B cell (primary cell): ENCODE data around the gene TRPM4. TPM values are rescaled to one million over a fixed set of nuclear protein-coding genes. Genes with fewer than 3 reads are reported as not detected.
A peak's percentile ranks its signal among the peaks of the same experiment; 100 is the strongest.

Experiments used
- ATAC-seq: fragments of 200-7000 bp; cut with Tn5 transposase; one replicate; pipeline ENCODE4 v1.10.0; 2021; ENCODE audit warnings: low read depth, mild to moderate bottlenecking, moderate number of reproducible peaks, moderate library complexity
- CTCF ChIA-PET: fragments of 350-600 bp; sonication (Branson Sonifier 250); formaldehyde crosslinking; loops from one replicate; lab custom pipeline; 2021; ENCODE audit warnings: antibody characterized with exemption, inconsistent platforms; lab: Charles Lee
- POLR2A ChIA-PET: fragments of 350-600 bp; sonication (Branson Sonifier 250); formaldehyde crosslinking; loops from one replicate; lab custom pipeline; 2021; ENCODE audit warnings: antibody characterized with exemption; lab: Charles Lee
- DNase-seq: peaks from one replicate; pipeline ENCODE4 v3.0.0; 2013
- H2AFZ ChIP-seq: 2 replicates; pipeline ENCODE4 v1.6.1; 2012; ENCODE audit warnings: mild to moderate bottlenecking, low read depth, low read length; ENCODE audit not compliant: insufficient read depth, poor library complexity, severe bottlenecking
- H3K27ac ChIP-seq, 2 donors: 1 replicate in 1 of 2; 2 replicates in 1 of 2; pipeline ENCODE4 v1.5.1; 2012 to 2013; ENCODE audit warnings: low read length in 2 of 2, mild to moderate bottlenecking in 2 of 2, moderate library complexity in 1 of 2
- H3K27me3 ChIP-seq, 4 experiments: fragments of 200-600 bp in 1 of 4; sonication (generic) in 1 of 4; replicated peaks in 1 of 4; 1 replicate in 2 of 4; 2 replicates in 2 of 4; pipeline versions ENCODE4 v1.6.1 to v1.7.0; 2013 to 2016; ENCODE audit warnings: low read length in 3 of 4, mild to moderate bottlenecking in 2 of 4, mixed read lengths in 1 of 4, moderate library complexity in 1 of 4; ENCODE audit not compliant: insufficient read depth in 4 of 4, control insufficient read depth in 3 of 4; ENCODE audit errors: control extremely low read depth in 1 of 4
- H3K36me3 ChIP-seq, 2 experiments: replicated peaks in 1 of 2; 1 replicate in 1 of 2; 2 replicates in 1 of 2; pipeline versions ENCODE4 v1.6.1 to v1.7.1; 2013; ENCODE audit warnings: low read length in 1 of 2; ENCODE audit not compliant: insufficient read depth in 2 of 2, control insufficient read depth in 1 of 2; ENCODE audit errors: control extremely low read depth in 1 of 2, extremely low read depth in 1 of 2
- H3K4me1 ChIP-seq, 2 donors: fragments of 200-600 bp in 1 of 2; sonication (generic) in 1 of 2; 1 replicate in 1 of 2; 2 replicates in 1 of 2; pipeline versions ENCODE4 v1.5.1 to v1.6.1; 2013 to 2017; ENCODE audit warnings: low read length in 2 of 2; ENCODE audit not compliant: control insufficient read depth in 2 of 2, insufficient read depth in 2 of 2
- H3K4me2 ChIP-seq: replicated peaks from 2 replicates; pipeline ENCODE3; 2012; ENCODE audit warnings: mild to moderate bottlenecking, low read depth, low read length; ENCODE audit not compliant: poor library complexity, severe bottlenecking
- H3K4me3 ChIP-seq, 5 experiments: fragments of 200-600 bp in 1 of 5; sonication (generic) in 1 of 5; 1 replicate in 3 of 5; 2 replicates in 2 of 5; pipeline versions ENCODE4 v1.5.1 to v1.7.0; 2011 to 2016; ENCODE audit warnings: low read length in 4 of 5, mild to moderate bottlenecking in 4 of 5, low read depth in 2 of 5, control low read depth in 1 of 5, moderate library complexity in 1 of 5; ENCODE audit not compliant: insufficient read depth in 1 of 5; ENCODE audit errors: control extremely low read depth in 1 of 5, extremely low read depth in 1 of 5
- H3K79me2 ChIP-seq: fragments of 200-600 bp; sonication (generic); one replicate; pipeline ENCODE4 v1.6.0; 2016; ENCODE audit warnings: low read length; ENCODE audit not compliant: control insufficient read depth, insufficient read depth
- H3K9ac ChIP-seq: fragments of 200-600 bp; sonication (generic); 2 replicates; pipeline ENCODE4 v1.6.1; 2017; ENCODE audit warnings: mild to moderate bottlenecking, low read length, moderate library complexity
- H3K9me3 ChIP-seq, 3 donors: one replicate each; pipeline versions ENCODE4 v1.6.1 to v1.7.1; 2013; ENCODE audit warnings: low read length in 2 of 3; ENCODE audit not compliant: control insufficient read depth in 2 of 3, insufficient read depth in 1 of 3; ENCODE audit errors: control extremely low read depth in 1 of 3
- H4K20me1 ChIP-seq: 2 replicates; pipeline ENCODE4 v1.6.0; 2012; ENCODE audit warnings: mild to moderate bottlenecking, low read length; ENCODE audit not compliant: insufficient read depth, control insufficient read depth, poor library complexity, severe bottlenecking
- H3K27ac Mint-ChIP-seq: one replicate; pipeline ENCODE4 v1.8.0; 2021; ENCODE audit warnings: mixed read lengths
- H3K27me3 Mint-ChIP-seq: one replicate; pipeline ENCODE4 v1.8.0; 2021; ENCODE audit warnings: mixed read lengths
- H3K4me1 Mint-ChIP-seq: one replicate; pipeline ENCODE4 v1.8.0; 2021; ENCODE audit warnings: mixed read lengths
- H3K4me3 Mint-ChIP-seq: one replicate; pipeline ENCODE4 v1.8.0; 2021; ENCODE audit warnings: mixed read lengths
- H3K9me3 Mint-ChIP-seq: one replicate; pipeline ENCODE4 v1.8.0; 2022; ENCODE audit warnings: mixed read lengths; ENCODE audit not compliant: insufficient read depth
- CTCF ChIP-seq: fragments of 200-600 bp; IDR thresholded peaks from one replicate; pipeline ENCODE4 v1.8.0; 2022; ENCODE audit warnings: antibody characterized with exemption, mild to moderate bottlenecking
- EZH2 ChIP-seq: IDR thresholded peaks from 2 replicates; pipeline ENCODE4 v1.6.1; 2012; ENCODE audit warnings: borderline replicate concordance, low read depth, mild to moderate bottlenecking, moderate library complexity, low read length; ENCODE audit not compliant: insufficient read depth, poor library complexity, severe bottlenecking
- WGBS: methylation state at CpG from one replicate; pipeline ENCODE4 v1.1.5; 2013; ENCODE audit warnings: missing lambda C conversion rate; ENCODE audit not compliant: insufficient coverage; 5-methylcytosine and 5-hydroxymethylcytosine counted together
- intact Hi-C: fragments of 100-400 bp; cut with micrococcal nuclease; formaldehyde crosslinking; loops from one replicate; pipeline ENCODE4 v1.10.0; 2022
- polyA plus RNA-seq: library from polyadenylated mRNA; depleted of rRNA; stranded (reverse); fragments of >200 nt; gene quantifications from 2 replicates; pipeline ENCODE4 v1.2.3, GENCODE V29; 2012
- total RNA-seq, 2 donors: library from RNA; stranded (reverse); fragments of 120-200 nt in 1 of 2; gene quantifications; 1 replicate in 1 of 2; 2 replicates in 1 of 2; pipeline versions ENCODE4 v1.2.3 to v1.2.4, GENCODE V29; 2013 to 2022

Gene TRPM4
- total and polyA plus RNA-seq, 2 donors (not counting 1 experiment from before 2014, with no cell fraction given) = 0.24 TPM; not detected in 1

- no peaks in the 10 kb centered on the region for H3K9me3 Mint-ChIP-seq
- H3K27me3 ChIP-seq = peaks cover 0 to 11% (median 2%) of the 10 kb centered on the region in 4 experiments
- H3K4me1 Mint-ChIP-seq = peaks cover 47% of the 10 kb centered on the region
- peak overlapping the region; percentile 93 to 95 for H3K27ac ChIP-seq
- no peak for TF ChIP-seq CTCF
- no peak for TF ChIP-seq EZH2
- CTCF ChIA-PET = interaction anchor here (1.0 to 5.6 kb wide), 3 partner anchors 12 to 322 kb away, joined by 3 to 33 read pairs (median 5); no protein-coding TSS in a partner anchor
- H3K27ac Mint-ChIP-seq = peak overlapping the region; percentile 93
- no peaks in the 10 kb centered on the region for H3K9me3 ChIP-seq
- peak overlapping the region; percentile 39 to 88 (median 62) for H3K4me3 ChIP-seq
- H3K9ac ChIP-seq = peak overlapping the region; percentile 85
- peaks cover 6% of the 10 kb centered on the region for H3K27me3 Mint-ChIP-seq
- DNase-seq = peak; percentile 40
- no peaks in the 10 kb centered on the region for H3K79me2 ChIP-seq
- no peaks in the 10 kb centered on the region for H3K36me3 ChIP-seq
- ATAC-seq = no peak
- intact Hi-C loops = loop anchor here (2.0 to 10.0 kb wide), 5 partner anchors 33 to 699 kb away; partner anchors contain the start of genes DBP, GYS1, MED25 and PRMT1
- peak overlapping the region; percentile 83 for H2AFZ ChIP-seq
- H3K4me1 ChIP-seq = peaks cover 25 to 40% of the 10 kb centered on the region in 2 donors
- 77% methylated on average over 24 of the region's 26 CpGs for WGBS
- peak overlapping the region; percentile 90 for H3K4me3 Mint-ChIP-seq
- peak overlapping the region; percentile 91 for H3K4me2 ChIP-seq
- POLR2A ChIA-PET = interaction anchor here (0.6 to 0.7 kb wide), 3 partner anchors 34 to 480 kb away, joined by 5 to 8 read pairs (median 6); no protein-coding TSS in a partner anchor
- H4K20me1 ChIP-seq = no peaks in the 10 kb centered on the region
These were observed 39.7 kb upstream of the TRPM4 start for GRCh38 chr19:49117677-49118564.
